Sigmoid colon (tissue), 7 donors: ENCODE results near the gene RTCA. TPM values are rescaled to one million over a fixed set of nuclear protein-coding genes. Genes with fewer than 3 reads are reported as not detected.

Experiments used
- DNase-seq: peaks from one replicate; pipeline ENCODE4 v3.0.0-alpha.2; 2019
- H3K27ac ChIP-seq, 4 donors: fragments of 200-600 bp; sonication (generic); one replicate each; pipeline ENCODE4 v1.5.1; 2016 to 2019; ENCODE audit warnings: mild to moderate bottlenecking in 1 of 4
- H3K27me3 ChIP-seq, 3 donors: fragments of 200-600 bp; sonication (generic); one replicate each; pipeline ENCODE4 v1.5.1; 2019; ENCODE audit warnings: mild to moderate bottlenecking in 1 of 3
- H3K36me3 ChIP-seq, 4 donors: fragments of 200-600 bp; sonication (generic); one replicate each; pipeline ENCODE4 v1.5.1; 2016 to 2019
- H3K4me1 ChIP-seq, 4 donors: fragments of 200-600 bp; sonication (generic); one replicate each; pipeline ENCODE4 v1.5.1; 2017 to 2019
- H3K4me3 ChIP-seq, 4 donors: fragments of 200-600 bp; sonication (generic); one replicate each; pipeline ENCODE4 v1.5.1; 2017 to 2019; ENCODE audit warnings: mild to moderate bottlenecking in 2 of 4, moderate library complexity in 1 of 4
- H3K9me3 ChIP-seq, 4 donors: fragments of 200-600 bp in 3 of 4; sonication (generic) in 3 of 4; one replicate each; pipeline versions ENCODE4 v1.5.1 to v1.6.1; 2013 to 2019
- CTCF ChIP-seq, 4 experiments: fragments of 450-650 bp in 3 of 4; fragments of 200-600 bp in 1 of 4; IDR thresholded peaks; one replicate each; pipeline ENCODE4 v1.5.1; 2016 to 2019; ENCODE audit warnings: antibody characterized with exemption in 4 of 4, mild to moderate bottlenecking in 3 of 4, moderate library complexity in 2 of 4
- EP300 ChIP-seq, 4 donors: sonication (generic); formaldehyde crosslinking; IDR thresholded peaks; one replicate each; pipeline ENCODE4 v1.6.1; 2017; ENCODE audit warnings: antibody characterized with exemption in 4 of 4
- POLR2A ChIP-seq, 2 donors: fragments of 450-650 bp; IDR thresholded peaks; one replicate each; pipeline ENCODE4 v1.6.1; 2016; ENCODE audit warnings: antibody characterized with exemption in 2 of 2, mild to moderate bottlenecking in 2 of 2, moderate library complexity in 2 of 2
- POLR2AphosphoS5 ChIP-seq, 4 donors: sonication (generic); formaldehyde crosslinking; IDR thresholded peaks; one replicate each; pipeline ENCODE4 v1.6.1; 2017; ENCODE audit warnings: antibody characterized with exemption in 4 of 4
- WGBS, 2 donors: extraction: QIAGEN DNeasy Blood & Tissue Kit; methylation state at CpG; one replicate each; pipeline ENCODE4 v1.1.7; 2013; 5-methylcytosine and 5-hydroxymethylcytosine counted together
- intact Hi-C: fragments of 100-400 bp; cut with DNase I; formaldehyde crosslinking; loops from one replicate; pipeline ENCODE4 v1.15.1; 2023
- polyA plus RNA-seq, 3 donors: library from polyadenylated mRNA; stranded (reverse); fragments of 200-250 nt; gene quantifications; one replicate each; pipeline ENCODE4 v1.2.3, GENCODE V29; 2013
- total RNA-seq, 4 donors: library from RNA; depleted of rRNA; stranded (reverse); fragments of >200 nt; gene quantifications; one replicate each; pipeline ENCODE4 v1.1.0, GENCODE V29; 2016
- donor health status: healthy with polysubstance abuse.
- donor health status: Bipolar disorder and iron deficiency.
- donor health status: healthy.

Gene RTCA
- total and polyA plus RNA-seq, 7 donors = 16.3 to 43.7 (median 24.3) TPM

- intact Hi-C loops = no loop called here
- H3K36me3 ChIP-seq = no peaks in the 10 kb centered on the region
- 18 to 63% methylated on average over 4 of the region's 4 CpGs for WGBS, 2 donors
- H3K27ac ChIP-seq = no peak overlapping the region
- H3K9me3 ChIP-seq = peaks cover 0 to 2% (median 0%) of the 10 kb centered on the region in 4 donors
- DNase-seq = no peak
- no peak overlapping the region for H3K4me3 ChIP-seq
- TF ChIP-seq EP300 (IDR thresholded peaks at IDR 0.05) (no peak), CTCF (IDR thresholded peaks at IDR 0.05) (no peak), POLR2A (IDR thresholded peaks at IDR 0.05) (no peak), POLR2AphosphoS5 (IDR thresholded peaks at IDR 0.05) (no peak)
- no peaks in the 10 kb centered on the region for H3K4me1 ChIP-seq
- H3K27me3 ChIP-seq = no peaks in the 10 kb centered on the region
Observed at GRCh38 chr1:100313382-100313781, 47.4 kb downstream of the RTCA start.

GRCh38 chr1:100316622-100317021 is 50.6 kb downstream of the RTCA start:
- TF ChIP-seq EP300 (IDR thresholded peaks at IDR 0.05) (no peak), POLR2AphosphoS5 (IDR thresholded peaks at IDR 0.05) (no peak), CTCF (IDR thresholded peaks at IDR 0.05) (no peak), POLR2A (IDR thresholded peaks at IDR 0.05) (no peak)
- H3K9me3 ChIP-seq = peaks cover 0 to 3% (median 1%) of the 10 kb centered on the region in 4 donors
- no peaks in the 10 kb centered on the region for H3K27me3 ChIP-seq
- intact Hi-C loops = no loop called here
- H3K27ac ChIP-seq = no peak overlapping the region
- no peaks in the 10 kb centered on the region for H3K4me1 ChIP-seq
- DNase-seq = no peak
- no peaks in the 10 kb centered on the region for H3K36me3 ChIP-seq
- H3K4me3 ChIP-seq = no peak overlapping the region

GRCh38 chr1:100320311-100321099 is 54.5 kb downstream of the RTCA start:
- Histone ChIP-seq H3K4me1 (peaks cover 0 to 6% (median 3%) of the 10 kb centered on the region in 4 donors), H3K4me3 (no peak overlapping the region), H3K36me3 (no peaks in the 10 kb centered on the region), H3K9me3 (peaks cover 0 to 3% (median 1%) of the 10 kb centered on the region in 4 donors), H3K27ac (no peak overlapping the region), H3K27me3 (no peaks in the 10 kb centered on the region)
- TF ChIP-seq CTCF (IDR thresholded peaks at IDR 0.05) = no peak
- no peak for TF ChIP-seq EP300 (IDR thresholded peaks at IDR 0.05)
- no peak for TF ChIP-seq POLR2AphosphoS5 (IDR thresholded peaks at IDR 0.05)
- TF ChIP-seq POLR2A (IDR thresholded peaks at IDR 0.05) = no peak
- intact Hi-C loops = no loop called here
- 72 to 90% methylated on average over 2 of the region's 2 CpGs for WGBS, 2 donors
- DNase-seq = no peak

DNA sequence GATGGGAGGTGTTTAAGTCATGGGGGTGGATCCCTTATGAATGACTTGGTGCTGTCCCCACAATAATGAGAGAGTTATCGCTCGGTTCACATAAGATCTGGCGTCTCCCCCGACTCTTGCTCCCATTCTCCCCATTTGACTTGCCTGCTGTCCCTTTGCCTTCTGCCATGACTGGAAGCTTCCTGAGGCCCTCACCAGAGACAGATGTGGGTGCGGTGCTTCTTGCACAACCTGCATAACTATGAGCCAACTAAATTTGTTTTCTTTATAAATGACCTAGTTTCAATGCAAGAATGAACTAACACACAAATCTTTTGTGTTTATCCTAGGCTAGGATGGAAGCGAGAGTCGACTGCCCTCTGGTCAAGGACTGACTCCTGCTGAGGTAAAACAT is 55.1 kb downstream of the RTCA start:
- peaks cover 0 to 6% (median 3%) of the 10 kb centered on the region in 4 donors for H3K4me1 ChIP-seq
- H3K9me3 ChIP-seq = peaks cover 0 to 3% (median 0%) of the 10 kb centered on the region in 4 donors
- H3K27me3 ChIP-seq = no peaks in the 10 kb centered on the region
- WGBS, 2 donors = 96 to 98% methylated on average over 7 of the region's 7 CpGs
- H3K4me3 ChIP-seq = no peak overlapping the region
- intact Hi-C loops = no loop called here
- H3K27ac ChIP-seq = no peak overlapping the region
- H3K36me3 ChIP-seq = no peaks in the 10 kb centered on the region
- TF ChIP-seq POLR2A (IDR thresholded peaks at IDR 0.05) (no peak), POLR2AphosphoS5 (IDR thresholded peaks at IDR 0.05) (no peak), EP300 (IDR thresholded peaks at IDR 0.05) (no peak), CTCF (IDR thresholded peaks at IDR 0.05) (no peak)
- DNase-seq = no peak
